ENCODE results near the gene ZRANB1. TPM values are rescaled to one million over a fixed set of nuclear protein-coding genes. Genes with fewer than 3 reads are reported as not detected.

The ZRANB1 gene
- total RNA-seq, 4 donors from 2014 or later: 25.9 to 34.2 (median 34.1) TPM

DNA sequence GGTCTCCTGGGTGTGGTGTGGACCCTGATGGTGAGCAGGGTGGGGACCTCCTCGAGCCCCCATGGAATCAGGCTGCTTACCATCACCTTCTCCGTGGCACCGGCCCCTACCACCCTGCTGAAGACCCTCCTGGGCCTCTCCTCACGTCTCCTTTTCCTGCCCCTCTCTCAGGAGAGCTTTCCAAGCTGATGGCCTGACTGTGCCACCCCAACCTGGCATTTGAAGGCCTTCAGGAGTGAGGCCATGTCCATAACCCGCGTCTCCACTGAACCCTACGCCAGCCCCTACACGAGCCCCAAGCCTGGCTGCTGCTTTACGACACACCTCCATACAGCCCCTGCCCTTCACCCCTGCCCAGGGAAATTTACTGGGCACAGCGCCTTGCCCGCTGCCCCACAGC, 55.4 kb downstream of the ZRANB1 start:
- DNase-seq (ENCODE audit: low spot score) (no peak), ATAC-seq (ENCODE audit: low FRiP score) (no peak)

DNA sequence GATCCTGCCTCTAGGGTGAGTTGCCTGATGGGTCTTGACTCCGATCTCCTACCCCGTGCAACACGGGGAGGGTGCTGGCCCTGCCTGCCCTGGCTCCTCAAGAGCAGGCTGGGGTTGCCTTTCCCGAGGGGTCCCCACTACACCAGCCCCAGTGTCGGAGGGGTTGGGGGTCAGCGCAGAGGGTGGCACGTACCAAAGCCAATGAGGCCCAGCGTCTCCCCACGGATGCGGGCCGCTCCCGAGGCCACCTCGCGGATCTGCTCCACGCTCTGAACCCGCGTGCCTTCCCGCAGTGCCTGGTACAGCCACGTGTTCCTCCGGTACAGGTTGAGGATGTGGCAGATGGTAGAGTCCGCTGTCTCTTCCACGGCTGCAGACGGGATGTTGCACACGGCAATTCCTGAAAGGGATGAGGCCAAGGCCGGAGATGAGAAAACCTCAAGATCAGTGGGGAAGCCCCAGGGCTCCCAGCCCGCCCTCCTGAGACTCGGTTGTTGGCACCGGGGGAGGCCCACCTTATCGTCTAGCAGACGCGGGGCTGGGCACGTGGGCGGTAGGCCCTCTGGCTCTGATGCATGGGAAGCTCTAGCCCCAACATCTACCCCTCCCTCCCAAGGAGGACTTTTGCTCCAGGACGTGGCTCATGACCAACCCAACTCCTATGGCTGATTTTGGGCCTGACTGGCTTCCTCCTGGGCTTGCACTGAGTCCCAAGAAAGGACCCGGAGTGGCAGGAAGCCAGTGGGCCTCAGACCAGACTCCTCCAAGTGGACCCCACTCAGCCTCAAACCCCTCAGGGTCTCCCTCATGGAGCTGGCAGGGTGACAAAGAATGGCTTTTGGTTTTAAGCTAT, 56.1 kb downstream of the ZRANB1 start:
- ATAC-seq (ENCODE audit: low FRiP score) (no peak), DNase-seq (ENCODE audit: low spot score) (no peak)
- TF ChIP-seq, protein P1, sequence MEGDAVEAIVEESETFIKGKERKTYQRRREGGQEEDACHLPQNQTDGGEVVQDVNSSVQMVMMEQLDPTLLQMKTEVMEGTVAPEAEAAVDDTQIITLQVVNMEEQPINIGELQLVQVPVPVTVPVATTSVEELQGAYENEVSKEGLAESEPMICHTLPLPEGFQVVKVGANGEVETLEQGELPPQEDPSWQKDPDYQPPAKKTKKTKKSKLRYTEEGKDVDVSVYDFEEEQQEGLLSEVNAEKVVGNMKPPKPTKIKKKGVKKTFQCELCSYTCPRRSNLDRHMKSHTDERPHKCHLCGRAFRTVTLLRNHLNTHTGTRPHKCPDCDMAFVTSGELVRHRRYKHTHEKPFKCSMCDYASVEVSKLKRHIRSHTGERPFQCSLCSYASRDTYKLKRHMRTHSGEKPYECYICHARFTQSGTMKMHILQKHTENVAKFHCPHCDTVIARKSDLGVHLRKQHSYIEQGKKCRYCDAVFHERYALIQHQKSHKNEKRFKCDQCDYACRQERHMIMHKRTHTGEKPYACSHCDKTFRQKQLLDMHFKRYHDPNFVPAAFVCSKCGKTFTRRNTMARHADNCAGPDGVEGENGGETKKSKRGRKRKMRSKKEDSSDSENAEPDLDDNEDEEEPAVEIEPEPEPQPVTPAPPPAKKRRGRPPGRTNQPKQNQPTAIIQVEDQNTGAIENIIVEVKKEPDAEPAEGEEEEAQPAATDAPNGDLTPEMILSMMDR (IDR thresholded peaks at IDR 0.05): no peak

More for the DNA sequence above, 55.4 kb downstream of the ZRANB1 start:
- TF ChIP-seq, protein P1 (IDR thresholded peaks at IDR 0.05): no peak

DNA sequence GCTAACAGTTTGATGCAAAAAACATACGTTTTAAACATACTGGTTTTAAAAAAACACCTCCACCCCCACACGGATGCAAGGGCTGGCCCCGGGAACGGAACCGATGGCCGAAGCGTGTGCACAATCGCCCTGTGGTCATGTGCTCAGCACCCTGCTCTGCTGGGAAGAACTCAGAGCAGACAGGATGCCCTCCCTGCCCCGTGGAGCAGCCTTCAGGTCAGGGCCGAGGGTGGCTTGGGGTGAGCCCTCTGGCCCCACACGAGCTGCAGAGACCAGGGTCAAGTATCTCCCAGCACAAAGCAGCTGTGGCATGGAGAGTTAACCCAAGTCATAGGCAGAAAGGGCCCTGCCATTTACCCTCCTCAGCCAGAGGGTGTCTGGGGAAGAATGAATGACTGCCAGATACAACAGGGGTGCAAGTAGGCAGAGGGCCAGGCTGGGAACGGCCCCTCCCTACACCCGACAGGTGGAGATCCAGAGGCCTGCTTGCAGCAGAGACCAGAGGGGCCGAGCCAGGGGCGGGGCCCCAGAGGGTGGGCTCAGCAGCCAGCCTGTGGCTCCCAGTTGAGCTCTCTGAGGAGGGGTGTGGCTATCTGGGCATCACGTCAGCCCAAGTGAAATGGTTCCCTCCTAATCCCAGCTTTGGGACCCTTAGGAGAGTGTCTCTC, 56.8 kb downstream of the ZRANB1 start:
- ATAC-seq (ENCODE audit: low FRiP score): no peak
- TF ChIP-seq, protein P1 (IDR thresholded peaks at IDR 0.05): no peak
- no peak for DNase-seq (ENCODE audit: low spot score)

DNA sequence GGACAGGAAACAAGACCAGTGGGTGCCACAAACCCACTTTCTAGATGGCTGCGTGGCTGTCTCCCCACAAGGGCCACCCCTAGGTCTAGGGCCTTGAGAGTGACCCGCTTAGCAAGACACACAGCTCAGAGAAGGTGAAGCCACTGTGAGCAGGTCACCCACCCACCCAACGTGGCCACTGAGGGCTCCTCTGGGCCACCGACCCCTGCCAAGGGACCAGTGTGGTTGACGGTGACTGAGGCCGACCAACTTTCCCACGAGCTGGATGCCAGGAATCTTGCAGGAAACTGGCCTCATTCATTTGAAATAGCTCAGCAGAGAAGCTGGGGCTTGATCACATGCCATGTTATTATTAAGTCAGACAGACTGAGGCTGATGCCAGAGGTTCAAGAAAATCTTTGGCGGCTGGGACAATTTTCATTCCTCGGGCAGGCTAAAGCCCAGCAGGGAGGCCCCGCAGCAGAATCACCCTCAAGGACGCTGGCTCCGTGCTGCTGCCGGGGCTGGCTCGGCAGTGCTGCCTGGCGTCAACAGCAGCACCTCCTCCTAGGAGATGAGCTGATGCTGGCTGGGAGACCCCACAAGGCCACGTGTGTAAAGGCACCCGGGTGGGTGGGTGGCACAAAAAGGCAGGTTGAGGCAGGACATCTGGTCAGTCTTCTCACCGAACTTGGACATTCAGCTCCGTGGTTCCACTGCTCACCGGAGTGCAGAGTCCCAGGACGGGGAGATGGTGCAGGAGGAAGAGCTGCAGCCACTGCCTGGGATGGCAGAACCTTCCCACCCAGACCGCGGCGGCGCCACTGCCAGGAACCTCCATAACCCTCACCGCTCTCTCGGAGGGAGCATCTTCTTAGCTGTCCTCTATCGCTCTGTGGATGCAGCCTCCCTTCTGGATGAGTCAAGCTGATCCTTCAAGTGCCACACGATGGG, 57.8 kb downstream of the ZRANB1 start:
- ATAC-seq (ENCODE audit: low FRiP score): no peak
- DNase-seq (ENCODE audit: low spot score): no peak
- TF ChIP-seq, protein P1 (IDR thresholded peaks at IDR 0.05): no peak

DNA sequence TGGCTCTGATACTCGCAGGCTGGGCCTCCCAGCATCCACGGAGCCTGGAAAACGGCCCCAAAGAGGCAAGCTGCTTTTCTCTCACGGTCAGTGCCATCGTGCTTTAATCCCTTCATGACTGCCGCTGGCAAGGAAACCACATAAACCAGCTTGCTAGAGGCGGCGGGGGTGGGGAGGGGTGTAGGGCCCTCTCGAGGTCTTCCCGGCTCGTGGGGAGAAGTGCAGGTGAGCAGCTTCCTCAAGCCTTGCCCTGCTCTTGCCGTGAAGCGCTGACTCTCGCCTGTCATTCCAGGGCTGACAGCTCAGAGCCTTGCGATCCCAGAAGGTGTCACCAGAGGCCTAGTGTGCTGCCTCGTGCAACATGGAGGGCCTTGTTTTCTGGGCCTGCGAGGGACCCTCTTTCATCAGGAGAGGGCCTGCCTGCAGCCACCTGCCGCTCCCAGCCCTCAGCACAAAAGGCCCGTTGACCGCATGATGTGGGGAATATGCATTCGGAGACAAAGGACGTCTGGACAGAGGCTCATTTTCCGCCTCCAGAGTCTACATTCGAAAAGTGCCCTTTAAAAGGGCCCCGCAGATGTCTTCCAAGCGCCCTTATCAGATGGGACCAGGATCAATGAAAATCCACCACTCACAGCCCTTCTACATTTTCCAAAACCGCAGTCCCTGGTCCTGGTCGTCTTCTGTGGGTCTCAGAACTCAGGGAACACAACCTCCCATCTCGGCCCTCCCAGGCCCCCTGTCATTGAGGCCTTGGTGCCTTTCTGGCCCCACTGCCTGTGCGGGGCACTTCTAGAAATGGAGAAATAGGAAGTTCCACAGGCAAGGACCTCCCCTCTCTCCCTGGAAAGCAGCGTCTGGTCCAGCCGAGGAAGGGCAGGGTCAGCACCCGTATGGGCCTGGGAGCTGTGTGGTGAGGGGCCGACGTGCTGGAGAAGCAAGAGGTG, 58.7 kb downstream of the ZRANB1 start:
- ATAC-seq (ENCODE audit: low FRiP score) (no peak), DNase-seq (ENCODE audit: low spot score) (peak; percentile 5)

More for the DNA sequence above, 58.7 kb downstream of the ZRANB1 start:
- TF ChIP-seq, protein P1 (IDR thresholded peaks at IDR 0.05): no peak
